K562 (cell line): ENCODE data around the gene FMNL2. TPM values are rescaled to one million over a fixed set of nuclear protein-coding genes. Genes with fewer than 3 reads are reported as not detected.

ENCODE experiments used
- ATAC-seq: fragments of 200-7000 bp; cut with Tn5 transposase; 3 replicates; pipeline ENCODE4 v1.9.1; 2020; ENCODE audit warnings: moderate library complexity
- BruUV-seq: library from RNA; stranded (reverse); fragments of 400-500 nt; replicated peaks from 2 replicates; lab custom pipeline; 2021; lab: Mats Ljungman, UMichigan
- CTCF ChIA-PET: fragments of 300-600 bp; formaldehyde crosslinking; extraction: SDS; loops from one replicate; lab custom pipeline; 2021; ENCODE audit warnings: low intra/inter-chr PET ratio; lab: Yijun Ruan, JAX
- POLR2A ChIA-PET: fragments of 300-600, 350-650 bp; sonication (Branson Sonifier 250); formaldehyde crosslinking; extraction: SDS; loops from one replicate; lab custom pipeline; 2021; ENCODE audit warnings: antibody characterized with exemption, inconsistent platforms; lab: Yijun Ruan, JAX
- DNase-seq, 4 experiments: peaks; one replicate each; pipeline versions ENCODE4 v3.0.0 to v3.0.0-alpha.2; 2011 to 2018; ENCODE audit warnings: low spot score in 3 of 4, mixed read lengths in 3 of 4; ENCODE audit errors: extremely low read depth in 1 of 4
- FAIRE-seq: peaks from 2 replicates; lab custom pipeline; 2011; peaks lifted over from hg19 to GRCh38; lab: Jason Lieb, UNC
- H2AFZ ChIP-seq: 2 replicates; pipeline ENCODE4 v1.6.0; 2011; ENCODE audit warnings: low read depth, low read length, control low read depth, inconsistent platforms
- H3K27ac ChIP-seq: fragments of 200-600 bp; 3 replicates; pipeline ENCODE4 v1.8.0; 2011; ENCODE audit warnings: low read depth, mild to moderate bottlenecking, control low read depth, inconsistent platforms, low read length, moderate library complexity, mixed read lengths; ENCODE audit errors: extremely low read depth
- H3K27me3 ChIP-seq, 2 experiments: fragments of 300-600 bp in 1 of 2; 2 replicates in 1 of 2; 3 replicates in 1 of 2; pipeline versions ENCODE4 v1.6.0 to v1.8.0; 2011; ENCODE audit warnings: inconsistent platforms in 2 of 2, low read length in 2 of 2, mild to moderate bottlenecking in 1 of 2, mixed read lengths in 1 of 2, moderate library complexity in 1 of 2; ENCODE audit not compliant: control insufficient read depth in 2 of 2, insufficient read depth in 2 of 2
- H3K36me3 ChIP-seq: fragments of 300-600 bp; 3 replicates; pipeline ENCODE4 v1.8.0; 2011; ENCODE audit warnings: mild to moderate bottlenecking, low read length, inconsistent platforms; ENCODE audit not compliant: control insufficient read depth, insufficient read depth
- H3K4me1 ChIP-seq, 2 experiments: fragments of 200-600 bp in 1 of 2; replicated peaks in 1 of 2; 2 replicates in 1 of 2; 3 replicates in 1 of 2; pipeline versions ENCODE4 v1.5.1 to v1.8.0; 2011; ENCODE audit warnings: inconsistent platforms in 2 of 2, low read length in 2 of 2, mild to moderate bottlenecking in 1 of 2, mixed read lengths in 1 of 2, moderate library complexity in 1 of 2; ENCODE audit not compliant: control insufficient read depth in 2 of 2, insufficient read depth in 2 of 2
- H3K4me2 ChIP-seq: 2 replicates; pipeline ENCODE4 v1.6.1; 2011; ENCODE audit warnings: low read length, control low read depth, inconsistent platforms, mixed read lengths; ENCODE audit not compliant: insufficient read depth
- H3K4me3 ChIP-seq: fragments of 200-600 bp; sonication (generic), shearing (Covaris generic); 2 replicates; pipeline ENCODE4 v1.5.1; 2016; ENCODE audit warnings: control low read depth, inconsistent platforms
- H3K79me2 ChIP-seq: fragments of 200-600 bp; 3 replicates; pipeline ENCODE4 v1.8.0; 2011; ENCODE audit warnings: low read length, inconsistent platforms; ENCODE audit not compliant: control insufficient read depth, insufficient read depth
- H3K9ac ChIP-seq, 2 experiments: 2 replicates each; pipeline versions ENCODE4 v1.6.0 to v1.6.1; 2011; ENCODE audit warnings: low read depth in 2 of 2, low read length in 2 of 2, control low read depth in 1 of 2, inconsistent platforms in 1 of 2, mild to moderate bottlenecking in 1 of 2, mixed read lengths in 1 of 2; ENCODE audit not compliant: insufficient read depth in 1 of 2
- H3K9me1 ChIP-seq: one replicate; pipeline ENCODE4 v1.6.0; 2011; ENCODE audit warnings: inconsistent platforms, mild to moderate bottlenecking, low read length, moderate library complexity; ENCODE audit not compliant: control insufficient read depth, insufficient read depth
- H3K9me3 ChIP-seq: replicated peaks from 2 replicates; pipeline ENCODE4 v1.5.1; 2011; ENCODE audit warnings: low read depth, low read length, inconsistent platforms; ENCODE audit not compliant: control insufficient read depth, insufficient read depth
- H4K20me1 ChIP-seq: replicated peaks from 2 replicates; pipeline ENCODE4 v1.6.1; 2011; ENCODE audit warnings: low read length, inconsistent platforms, mixed read lengths; ENCODE audit not compliant: control insufficient read depth, insufficient read depth
- EP400 ChIP-seq: fragments of 450-650 bp; IDR thresholded peaks from 2 replicates; pipeline ENCODE4 v1.6.1; 2017; ENCODE audit warnings: antibody characterized with exemption, mild to moderate bottlenecking, moderate library complexity
- GABPB1 ChIP-seq: sonication (generic); formaldehyde crosslinking; IDR thresholded peaks from 2 replicates; pipeline ENCODE4 v1.8.0; 2022; ENCODE audit warnings: mild to moderate bottlenecking, missing genetic modification reagents
- HLTF ChIP-seq: fragments of 450-650 bp; IDR thresholded peaks from 2 replicates; pipeline ENCODE4 v1.6.1; 2016
- NR2C1 ChIP-seq, 2 experiments: fragments of 450-650 bp; IDR thresholded peaks; 2 replicates each; pipeline ENCODE4 v1.6.1; 2017; ENCODE audit warnings: mild to moderate bottlenecking in 2 of 2, antibody characterized with exemption in 1 of 2, inconsistent platforms in 1 of 2, missing compliant biosample characterization in 1 of 2, missing genetic modification characterization in 1 of 2
- NR2F6 ChIP-seq: fragments of 450-650 bp; formaldehyde crosslinking; IDR thresholded peaks from 2 replicates; pipeline ENCODE4 v1.4.0; 2020; ENCODE audit warnings: mild to moderate bottlenecking
- PCBP2 ChIP-seq: fragments of 200-400 bp; formaldehyde crosslinking; IDR thresholded peaks from 2 replicates; pipeline ENCODE4 v1.6.1; 2018; ENCODE audit warnings: low read length, low read depth, mild to moderate bottlenecking, moderate library complexity; ENCODE audit not compliant: poor library complexity, severe bottlenecking
- ZNF668 ChIP-seq: fragments of 250-450 bp; sonication (Bioruptor Pico); IDR thresholded peaks from 2 replicates; pipeline ENCODE4 v1.8.0; 2022; ENCODE audit warnings: mild to moderate bottlenecking, inconsistent platforms
- WGBS: fragments of 100-300 bp; shearing (Covaris generic); methylation state at CpG from one replicate; pipeline ENCODE4 v1.1.6; 2016; ENCODE audit warnings: low coverage, mixed read lengths; ENCODE audit not compliant: insufficient coverage; ENCODE audit errors: missing lambda C conversion rate; 5-methylcytosine and 5-hydroxymethylcytosine counted together
- in situ Hi-C: fragments of 300-500 bp; cut with MboI; formaldehyde crosslinking; loops from 4 replicates; pipeline ENCODE4 v1.15.0; 2018; ENCODE audit warnings: inconsistent platforms, mixed read lengths
- intact Hi-C: fragments of 100-400 bp; cut with micrococcal nuclease; formaldehyde crosslinking; loops from 2 replicates; pipeline ENCODE4 v1.14.2; 2022
- polyA plus RNA-seq, 8 experiments: library from polyadenylated mRNA; depleted of rRNA in 4 of 8; stranded (reverse) in 5 of 8; unstranded in 3 of 8; fragments of >200 nt; fragmentation: Nextera tagmentation in 2 of 8; fragmentation: Illumina TruSeq in 1 of 8; extraction: Ambion mirVana in 2 of 8; extraction: Trizol in 1 of 8; gene quantifications; 2 replicates each; pipeline versions ENCODE4 v1.2.1 to v1.2.3, GENCODE V29; 2011 to 2014; ENCODE audit warnings: inconsistent platforms in 1 of 8, missing spikeins in 1 of 8
- total RNA-seq, 7 experiments: library from RNA; depleted of rRNA in 6 of 7; stranded (reverse); fragments of >200 nt in 6 of 7; fragmentation: Illumina TruSeq in 2 of 7; extraction: Trizol in 2 of 7; gene quantifications; 2 replicates each; pipeline versions ENCODE4 v1.2.1 to v1.2.3, GENCODE V29; 2011 to 2021; ENCODE audit warnings: low replicate concordance in 1 of 7
- TF ChIP-seq, protein P1 (sequence below): fragments of 200-800 bp; sonication (Bioruptor generic); IDR thresholded peaks from 2 replicates; pipeline ENCODE4 v1.6.1; 2017; ENCODE audit warnings: missing genetic modification characterization, missing compliant biosample characterization
- TF ChIP-seq, protein P2 (sequence below): fragments of 450-650 bp; IDR thresholded peaks from 2 replicates; pipeline ENCODE4 v1.7.0; 2016; ENCODE audit warnings: borderline replicate concordance

The FMNL2 gene
- total and polyA plus RNA-seq, 9 of the 15 experiments (the other 6 are each of a cell fraction or from before 2014, with no cell fraction given), result 0.15 to 0.49 (median 0.24) TPM; not detected in 1

DNA sequence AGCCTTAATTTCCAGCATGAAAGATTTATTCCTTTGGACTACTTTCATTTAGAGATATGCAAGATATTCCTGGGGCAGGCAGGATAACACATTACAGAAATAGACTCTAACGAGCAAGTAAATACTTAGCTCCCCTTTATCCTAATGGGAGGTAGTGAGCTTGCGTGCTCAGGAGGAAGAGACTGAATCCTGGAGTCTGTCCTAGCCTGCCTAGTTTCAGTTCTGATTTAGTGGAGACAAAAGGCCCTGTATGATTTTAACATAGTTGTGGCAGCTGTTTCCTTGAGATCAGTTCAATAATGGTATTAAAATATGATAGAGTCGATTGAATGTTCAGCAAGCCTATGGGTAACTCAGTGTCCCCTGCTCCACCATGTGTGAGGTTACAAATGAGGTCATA lies 109.5 kb downstream of the FMNL2 start:
- Histone ChIP-seq H3K27ac (no peak overlapping the region), H3K9ac (no peak overlapping the region), H3K4me1 (no peaks in the 10 kb centered on the region), H3K4me3 (no peak overlapping the region), H4K20me1 (no peaks in the 10 kb centered on the region), H3K36me3 (no peaks in the 10 kb centered on the region), H3K9me3 (no peaks in the 10 kb centered on the region), H3K27me3 (peaks cover 0 to 8% of the 10 kb centered on the region in 2 experiments; a peak in 1 of 5 replicates), H2AFZ (no peak overlapping the region), H3K9me1 (no peaks in the 10 kb centered on the region), H3K79me2 (no peaks in the 10 kb centered on the region), H3K4me2 (no peak overlapping the region)
- FAIRE-seq, result no peak
- no TSS peak for BruUV-seq
- in situ Hi-C loops (no loop called here), intact Hi-C loops (no loop called here)
- ChIA-PET CTCF (no interaction called here), POLR2A (no interaction called here)
- no peak for ATAC-seq
- no peak for DNase-seq
- TF ChIP-seq GABPB1 (no peak), HLTF (no peak), NR2F6 (no peak), PCBP2 (no peak), NR2C1 (IDR thresholded peaks at IDR 0.05) (no peak), NR2C1 (tag; IDR thresholded peaks at IDR 0.05) (no peak), EP400 (no peak), ZNF668 (CRISPR knock-in tag) (no peak)
- TF ChIP-seq, protein P1, sequence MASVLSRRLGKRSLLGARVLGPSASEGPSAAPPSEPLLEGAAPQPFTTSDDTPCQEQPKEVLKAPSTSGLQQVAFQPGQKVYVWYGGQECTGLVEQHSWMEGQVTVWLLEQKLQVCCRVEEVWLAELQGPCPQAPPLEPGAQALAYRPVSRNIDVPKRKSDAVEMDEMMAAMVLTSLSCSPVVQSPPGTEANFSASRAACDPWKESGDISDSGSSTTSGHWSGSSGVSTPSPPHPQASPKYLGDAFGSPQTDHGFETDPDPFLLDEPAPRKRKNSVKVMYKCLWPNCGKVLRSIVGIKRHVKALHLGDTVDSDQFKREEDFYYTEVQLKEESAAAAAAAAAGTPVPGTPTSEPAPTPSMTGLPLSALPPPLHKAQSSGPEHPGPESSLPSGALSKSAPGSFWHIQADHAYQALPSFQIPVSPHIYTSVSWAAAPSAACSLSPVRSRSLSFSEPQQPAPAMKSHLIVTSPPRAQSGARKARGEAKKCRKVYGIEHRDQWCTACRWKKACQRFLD, result no peak
- TF ChIP-seq, protein P2, sequence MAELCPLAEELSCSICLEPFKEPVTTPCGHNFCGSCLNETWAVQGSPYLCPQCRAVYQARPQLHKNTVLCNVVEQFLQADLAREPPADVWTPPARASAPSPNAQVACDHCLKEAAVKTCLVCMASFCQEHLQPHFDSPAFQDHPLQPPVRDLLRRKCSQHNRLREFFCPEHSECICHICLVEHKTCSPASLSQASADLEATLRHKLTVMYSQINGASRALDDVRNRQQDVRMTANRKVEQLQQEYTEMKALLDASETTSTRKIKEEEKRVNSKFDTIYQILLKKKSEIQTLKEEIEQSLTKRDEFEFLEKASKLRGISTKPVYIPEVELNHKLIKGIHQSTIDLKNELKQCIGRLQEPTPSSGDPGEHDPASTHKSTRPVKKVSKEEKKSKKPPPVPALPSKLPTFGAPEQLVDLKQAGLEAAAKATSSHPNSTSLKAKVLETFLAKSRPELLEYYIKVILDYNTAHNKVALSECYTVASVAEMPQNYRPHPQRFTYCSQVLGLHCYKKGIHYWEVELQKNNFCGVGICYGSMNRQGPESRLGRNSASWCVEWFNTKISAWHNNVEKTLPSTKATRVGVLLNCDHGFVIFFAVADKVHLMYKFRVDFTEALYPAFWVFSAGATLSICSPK, result no peak
- WGBS, result 0% methylated on average over 3 of the region's 3 CpGs
